HG02763 (cell line): ENCODE data around the gene TRAPPC14.
"Not testable (repeated sequence)": the region's sequence is repeated elsewhere in the genome, so short reads cannot be mapped to it uniquely, and the experiment has no call there.

Experiments
- ATAC-seq: cut with Tn5 transposase; IDR thresholded peaks from one replicate; pipeline ENCODE4 v1.9.1; 2021; ENCODE audit warnings: mild to moderate bottlenecking, moderate library complexity; ENCODE audit not compliant: unreplicated experiment

Gene TRAPPC14, protein sequence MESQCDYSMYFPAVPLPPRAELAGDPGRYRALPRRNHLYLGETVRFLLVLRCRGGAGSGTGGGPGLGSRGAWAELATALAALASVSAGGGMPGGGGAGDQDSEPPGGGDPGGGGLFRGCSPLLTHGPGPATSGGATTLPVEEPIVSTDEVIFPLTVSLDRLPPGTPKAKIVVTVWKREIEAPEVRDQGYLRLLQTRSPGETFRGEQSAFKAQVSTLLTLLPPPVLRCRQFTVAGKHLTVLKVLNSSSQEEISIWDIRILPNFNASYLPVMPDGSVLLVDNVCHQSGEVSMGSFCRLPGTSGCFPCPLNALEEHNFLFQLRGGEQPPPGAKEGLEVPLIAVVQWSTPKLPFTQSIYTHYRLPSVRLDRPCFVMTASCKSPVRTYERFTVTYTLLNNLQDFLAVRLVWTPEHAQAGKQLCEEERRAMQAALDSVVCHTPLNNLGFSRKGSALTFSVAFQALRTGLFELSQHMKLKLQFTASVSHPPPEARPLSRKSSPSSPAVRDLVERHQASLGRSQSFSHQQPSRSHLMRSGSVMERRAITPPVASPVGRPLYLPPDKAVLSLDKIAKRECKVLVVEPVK

DNA sequence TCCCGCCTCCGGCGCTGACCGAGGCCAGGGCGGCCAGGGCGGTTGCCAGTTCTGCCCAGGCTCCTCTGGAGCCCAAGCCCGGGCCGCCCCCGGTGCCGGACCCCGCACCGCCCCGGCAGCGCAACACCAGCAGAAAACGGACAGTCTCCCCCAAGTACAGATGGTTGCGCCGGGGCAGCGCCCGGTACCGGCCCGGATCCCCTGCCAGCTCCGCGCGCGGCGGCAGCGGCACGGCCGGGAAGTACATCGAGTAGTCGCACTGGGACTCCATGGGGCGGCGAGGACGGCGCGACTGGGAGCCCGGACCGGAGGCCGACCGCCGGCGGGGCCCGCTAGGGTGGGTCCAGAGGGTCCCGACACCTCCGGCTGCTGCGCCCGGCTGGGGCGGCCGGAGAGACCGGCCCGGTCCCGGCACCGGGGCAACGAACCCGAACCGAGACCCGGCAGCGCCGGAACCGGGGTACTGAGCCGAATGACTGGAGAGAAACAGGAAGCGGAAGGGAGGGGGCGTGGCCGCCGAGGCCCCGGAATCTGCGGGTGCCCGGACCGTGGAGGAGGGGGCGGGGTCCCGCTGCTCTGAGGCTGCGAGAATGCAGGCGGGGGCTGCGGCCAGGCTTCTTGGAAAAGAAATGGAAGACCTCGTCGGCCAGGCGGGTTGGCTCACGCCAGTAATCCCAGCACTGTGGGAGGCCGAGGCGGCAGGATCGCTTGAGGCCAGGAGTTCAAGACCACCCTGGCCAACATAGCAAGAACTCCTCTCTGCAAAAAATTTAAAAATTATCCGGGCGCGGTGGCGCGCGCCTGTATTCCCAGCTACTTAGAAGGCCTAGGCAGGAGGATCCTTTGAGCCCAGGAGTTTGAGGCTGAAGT is at the start of gene TRAPPC14:
Gene TRAPPC14 (minus strand): TSS at position 495 of the 870 bp plus-strand sequence. CDS start 224 bp downstream, at position 271.
- no peak for ATAC-seq

DNA sequence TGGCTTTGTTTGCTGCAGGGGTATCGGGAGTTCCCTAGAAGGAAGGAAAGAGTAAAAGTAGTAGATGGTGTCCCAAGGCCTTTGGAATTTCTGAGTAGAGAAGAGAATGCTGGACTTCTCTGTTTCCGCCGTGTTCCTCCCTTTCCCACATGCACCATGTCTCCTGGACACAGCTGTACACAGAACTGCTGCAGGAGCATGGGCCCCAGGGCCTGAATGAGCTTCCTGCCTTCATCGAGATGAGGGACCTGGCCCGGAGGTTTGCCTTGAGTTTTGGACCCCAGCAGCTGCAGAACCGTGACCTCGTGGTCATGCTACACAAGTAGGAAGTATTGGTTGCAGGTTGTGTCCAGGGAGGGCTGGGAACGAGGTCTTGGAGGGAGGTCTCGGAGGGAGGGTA is 45.9 kb upstream of the TRAPPC14 start:
- ATAC-seq, result no peak

DNA sequence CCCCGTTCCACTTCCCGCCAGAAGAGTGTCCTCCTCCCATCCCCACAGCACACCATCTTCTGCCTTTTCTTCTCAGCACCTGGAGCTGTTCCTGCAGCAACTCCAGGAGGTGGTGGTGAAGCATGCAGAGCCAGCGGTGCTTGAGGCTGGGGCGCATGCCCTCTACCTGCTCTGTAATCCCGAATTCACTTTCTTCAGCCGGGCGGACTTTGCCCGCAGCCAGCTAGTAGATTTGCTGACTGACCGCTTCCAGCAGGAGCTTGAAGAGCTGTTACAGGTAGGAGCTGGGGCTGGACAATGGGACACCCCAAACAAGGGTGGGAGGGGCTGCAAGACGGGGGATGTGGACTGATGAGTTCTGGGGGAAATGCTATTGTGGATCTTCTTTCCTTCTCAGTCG is 42.2 kb upstream of the TRAPPC14 start:
- ATAC-seq, result no peak

DNA sequence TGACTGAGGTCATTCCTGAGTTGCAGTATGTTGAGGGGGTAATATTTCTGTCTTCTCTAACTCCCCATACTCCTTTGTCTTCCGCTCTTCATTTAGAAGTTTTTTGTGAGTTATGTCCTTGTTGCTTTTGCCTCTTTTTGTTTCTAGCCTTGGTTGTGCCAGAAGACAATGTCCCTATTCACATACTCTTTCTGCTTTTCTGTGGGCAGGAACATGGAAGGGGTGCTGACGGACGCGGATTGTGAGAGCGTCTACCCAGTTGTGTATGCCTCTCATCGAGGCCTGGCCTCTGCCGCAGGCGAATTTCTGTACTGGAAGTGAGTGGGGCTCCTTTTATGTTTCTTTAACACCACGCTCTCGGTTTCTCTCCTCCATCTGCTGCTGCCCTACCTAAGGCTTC is 39.7 kb upstream of the TRAPPC14 start:
- ATAC-seq, result no peak

DNA sequence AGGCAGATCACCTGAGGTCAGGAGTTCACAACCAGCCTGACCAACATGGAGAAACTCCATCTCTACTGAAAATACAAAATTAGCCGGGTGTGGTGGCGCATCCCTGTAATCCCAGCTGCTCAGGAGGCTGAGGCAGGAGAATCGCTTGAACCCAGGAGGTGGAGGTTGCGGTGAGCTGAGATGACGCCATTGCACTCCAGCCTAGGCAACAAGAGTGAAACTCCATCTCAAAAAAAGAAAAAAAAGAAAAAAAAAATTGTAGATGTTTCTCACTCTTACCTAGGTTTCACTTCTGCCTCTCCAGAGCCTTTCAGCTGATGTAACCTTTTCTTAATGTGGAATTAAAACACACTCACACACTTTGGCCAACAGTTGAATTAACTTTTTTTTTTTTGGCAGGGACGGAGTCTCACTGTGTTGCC is 37.4 kb upstream of the TRAPPC14 start:
- ATAC-seq, result not testable (repeated sequence)

DNA sequence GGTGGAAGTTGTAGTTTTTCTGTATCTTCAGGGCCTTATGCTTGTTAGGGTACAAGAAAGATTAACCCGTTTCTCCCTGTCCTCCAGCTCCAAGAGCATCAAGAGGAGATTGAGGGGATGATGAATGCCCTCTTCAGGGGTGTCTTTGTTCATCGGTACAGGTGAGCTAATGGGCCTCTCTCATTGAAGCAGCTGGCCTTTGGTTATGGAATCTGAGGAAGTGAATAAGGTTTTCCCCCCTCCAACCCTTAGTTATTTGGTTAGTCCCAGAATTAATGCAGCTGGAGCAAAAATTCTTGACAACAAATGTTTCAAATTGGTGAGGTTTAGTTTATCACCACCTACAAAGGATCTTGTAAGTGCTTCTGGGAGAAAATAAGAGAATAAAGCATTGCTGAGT is 36.7 kb upstream of the TRAPPC14 start:
- no peak for ATAC-seq

DNA sequence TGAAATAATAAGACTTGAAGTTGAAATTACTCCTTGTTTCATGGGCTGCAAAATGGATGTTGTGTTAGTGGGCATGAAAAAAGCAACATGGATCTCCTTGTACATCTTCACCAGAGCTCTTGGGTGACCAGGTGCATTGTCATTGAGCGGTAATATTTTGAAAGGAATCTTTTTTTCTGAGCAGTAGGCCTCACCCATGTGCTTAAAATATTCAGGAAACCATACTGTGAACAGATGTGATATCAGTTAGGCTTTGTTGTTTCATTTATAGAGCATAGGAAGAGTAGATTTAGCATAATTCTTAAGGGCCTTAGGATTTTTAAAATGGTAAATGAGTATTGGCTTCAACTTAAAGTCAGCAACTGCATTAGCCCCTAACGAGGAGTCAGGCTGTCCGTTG is 34.4 kb upstream of the TRAPPC14 start:
- no peak for ATAC-seq

DNA sequence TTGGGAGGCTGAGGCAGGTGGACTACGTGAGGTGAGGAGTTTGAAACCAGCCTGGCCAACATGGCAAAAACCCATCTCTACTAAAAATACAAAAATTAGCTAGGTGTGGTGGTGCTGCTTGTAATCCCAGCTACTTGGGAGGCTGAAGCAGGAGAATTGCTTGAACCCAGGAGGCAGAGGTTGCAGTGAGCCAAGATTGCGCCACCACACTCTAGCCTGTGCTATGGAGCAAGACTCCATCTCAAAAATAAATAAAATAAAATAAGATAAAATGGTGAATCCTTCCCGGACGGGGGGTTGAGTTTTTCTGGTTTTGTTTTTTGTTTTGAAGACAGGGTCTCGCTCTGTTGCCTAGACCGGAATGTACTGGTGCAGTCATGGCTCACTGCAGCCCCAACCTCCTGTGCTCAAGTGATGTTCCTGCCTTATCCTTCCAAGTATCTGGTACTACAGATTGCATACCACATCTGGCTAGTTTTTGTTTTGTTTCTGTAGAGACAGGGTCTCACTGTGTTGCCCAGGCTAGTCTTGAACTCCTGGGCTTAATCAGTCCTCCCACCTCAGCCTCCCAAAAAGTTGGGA is 33.8 kb upstream of the TRAPPC14 start:
- ATAC-seq, result not testable (repeated sequence)

DNA sequence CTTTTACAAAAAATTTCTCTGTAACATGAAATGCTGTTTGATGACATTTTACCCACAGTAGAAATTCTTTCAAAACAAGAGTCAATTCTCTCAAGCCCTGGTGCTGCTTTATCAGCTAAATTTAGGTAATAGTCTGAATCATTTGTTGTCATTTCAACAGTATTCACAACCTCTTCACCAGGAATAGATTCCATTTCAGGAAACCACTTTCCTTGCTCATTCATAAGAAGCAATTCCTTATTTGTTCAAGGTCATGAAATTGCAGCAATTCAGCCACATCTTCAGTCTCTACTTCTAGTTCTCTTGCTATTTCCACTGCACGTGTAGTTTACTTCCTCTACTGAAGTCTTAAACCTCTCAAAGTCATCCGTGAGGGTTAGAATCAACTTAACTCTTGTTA is 33.3 kb upstream of the TRAPPC14 start:
- no peak for ATAC-seq

DNA sequence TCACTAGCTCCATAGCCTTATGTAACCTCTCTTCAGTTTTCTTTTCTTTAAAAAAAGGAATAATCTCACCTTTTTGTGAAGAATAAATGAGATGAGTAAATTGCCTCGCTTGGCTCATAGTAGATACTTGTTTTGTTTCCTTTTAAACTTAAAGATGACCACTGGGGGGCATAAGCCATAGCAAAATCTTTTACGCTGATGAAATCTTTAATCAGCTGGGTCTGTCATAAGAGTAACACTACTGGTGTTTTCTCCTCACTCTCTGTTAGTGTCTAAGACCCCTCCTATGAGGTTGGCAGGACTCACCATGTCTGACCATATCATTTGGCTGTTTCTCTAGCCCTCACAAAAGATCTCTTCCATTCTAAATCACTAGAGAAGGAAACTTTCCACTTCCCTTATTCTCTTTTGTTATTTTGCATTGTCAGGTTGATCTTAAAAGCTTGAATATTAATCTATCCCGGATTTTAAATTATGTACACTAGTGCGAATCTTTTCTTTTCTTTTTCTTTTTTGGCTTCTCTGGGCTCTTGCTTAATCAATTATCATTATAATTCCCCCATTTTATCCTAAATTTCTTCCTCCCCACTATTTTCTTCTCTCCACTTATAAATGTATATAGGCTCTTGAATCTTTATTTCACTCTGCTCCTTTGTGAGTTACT is 31.7 kb upstream of the TRAPPC14 start:
- no peak for ATAC-seq

DNA sequence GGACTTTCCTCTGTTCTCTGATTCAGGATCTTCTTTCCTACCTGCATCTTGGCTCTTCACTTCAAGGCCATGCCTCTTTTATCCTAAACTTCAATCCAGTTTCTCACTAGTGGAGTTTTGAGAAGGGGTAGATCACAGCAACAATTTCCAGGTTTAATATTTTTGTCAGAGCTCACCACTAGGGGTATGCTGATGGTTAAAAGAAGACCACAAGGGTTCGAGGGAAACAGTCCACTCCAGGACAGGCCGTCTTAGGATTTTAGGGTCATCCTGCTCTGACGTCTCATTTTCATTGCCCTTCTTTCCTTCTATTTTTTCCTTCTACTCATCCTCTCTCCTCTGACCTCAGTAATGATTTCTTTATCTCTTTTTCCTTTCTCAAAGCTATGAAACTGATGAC is 30.5 kb upstream of the TRAPPC14 start:
- ATAC-seq, result no peak

DNA sequence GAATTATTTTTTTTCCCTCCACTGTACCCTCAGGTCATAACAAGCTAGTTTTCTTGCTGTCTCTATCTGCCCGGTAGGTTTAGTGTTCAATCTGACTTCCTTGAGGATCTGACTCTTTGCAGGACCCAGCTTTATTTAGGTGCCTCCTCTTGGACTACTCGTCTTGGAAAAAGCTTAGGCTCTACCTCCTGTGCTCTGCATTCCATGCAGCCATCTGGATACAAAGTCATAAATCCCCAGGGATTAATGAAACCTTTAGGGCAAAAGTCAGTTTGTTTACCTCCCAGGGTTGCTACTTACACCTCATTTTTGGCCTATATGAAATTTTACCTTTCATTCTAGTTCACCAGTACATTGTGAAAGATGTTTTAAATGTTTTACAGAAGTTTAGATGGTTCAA is 27.2 kb upstream of the TRAPPC14 start:
- ATAC-seq, result no peak

DNA sequence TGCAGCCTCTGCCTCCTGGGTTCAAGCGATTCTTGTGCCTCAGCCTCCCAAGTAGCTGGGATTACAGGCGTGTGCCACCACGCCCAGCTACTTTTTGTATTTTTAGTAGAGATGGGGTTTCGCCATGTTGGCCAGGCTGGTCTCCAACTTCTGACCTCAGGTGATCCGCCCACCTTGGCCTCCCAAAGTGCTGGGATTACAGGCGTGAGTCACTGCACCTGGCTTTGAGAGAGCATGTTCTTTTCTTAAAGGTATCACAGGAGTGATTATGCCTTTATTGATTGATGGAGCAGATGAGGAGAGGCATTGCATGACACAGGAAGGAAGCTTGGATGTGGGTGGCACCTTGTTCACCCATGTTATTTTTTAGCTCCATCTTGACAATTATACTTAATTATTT is 24.6 kb upstream of the TRAPPC14 start:
- ATAC-seq, result not testable (repeated sequence)

DNA sequence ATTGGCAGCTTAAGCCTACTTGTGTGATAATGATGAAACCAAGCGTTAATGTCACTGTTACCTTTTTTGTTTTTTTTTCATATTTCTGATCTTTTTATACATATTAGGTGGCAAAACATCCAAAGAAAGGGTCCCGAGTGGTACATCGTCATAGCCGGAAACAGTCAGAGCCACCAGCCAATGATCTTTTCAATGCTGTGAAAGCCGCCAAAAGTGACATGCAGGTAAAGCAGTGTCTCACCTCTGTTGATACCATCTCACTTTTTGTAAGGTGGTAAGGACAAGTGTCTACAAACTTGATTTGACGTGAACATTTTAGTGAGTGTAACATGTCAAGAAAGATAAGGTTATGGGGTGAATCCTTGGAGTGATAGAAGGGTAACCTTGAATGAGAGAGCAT is 24.1 kb upstream of the TRAPPC14 start:
- ATAC-seq, result not testable (repeated sequence)

DNA sequence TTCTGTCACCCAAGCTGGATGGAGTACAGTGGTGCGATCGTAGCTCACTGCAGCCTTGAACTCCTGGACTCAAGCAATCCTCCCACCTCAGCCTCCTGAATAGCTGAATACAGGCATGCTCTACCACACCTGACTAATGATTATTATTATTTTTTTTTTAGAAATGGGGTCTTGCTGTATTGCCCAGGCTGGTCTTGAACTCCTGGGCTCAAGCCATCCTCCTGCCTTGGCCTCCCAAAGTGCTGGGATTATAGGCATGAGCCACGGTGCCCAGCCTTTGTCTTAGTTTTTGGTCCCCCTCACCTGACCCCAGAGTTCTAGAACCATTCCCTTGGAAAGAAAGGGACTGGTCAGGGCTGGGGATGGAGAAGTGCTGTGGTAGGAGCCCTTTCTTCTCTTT is 21.6 kb upstream of the TRAPPC14 start:
- not testable (repeated sequence) for ATAC-seq

DNA sequence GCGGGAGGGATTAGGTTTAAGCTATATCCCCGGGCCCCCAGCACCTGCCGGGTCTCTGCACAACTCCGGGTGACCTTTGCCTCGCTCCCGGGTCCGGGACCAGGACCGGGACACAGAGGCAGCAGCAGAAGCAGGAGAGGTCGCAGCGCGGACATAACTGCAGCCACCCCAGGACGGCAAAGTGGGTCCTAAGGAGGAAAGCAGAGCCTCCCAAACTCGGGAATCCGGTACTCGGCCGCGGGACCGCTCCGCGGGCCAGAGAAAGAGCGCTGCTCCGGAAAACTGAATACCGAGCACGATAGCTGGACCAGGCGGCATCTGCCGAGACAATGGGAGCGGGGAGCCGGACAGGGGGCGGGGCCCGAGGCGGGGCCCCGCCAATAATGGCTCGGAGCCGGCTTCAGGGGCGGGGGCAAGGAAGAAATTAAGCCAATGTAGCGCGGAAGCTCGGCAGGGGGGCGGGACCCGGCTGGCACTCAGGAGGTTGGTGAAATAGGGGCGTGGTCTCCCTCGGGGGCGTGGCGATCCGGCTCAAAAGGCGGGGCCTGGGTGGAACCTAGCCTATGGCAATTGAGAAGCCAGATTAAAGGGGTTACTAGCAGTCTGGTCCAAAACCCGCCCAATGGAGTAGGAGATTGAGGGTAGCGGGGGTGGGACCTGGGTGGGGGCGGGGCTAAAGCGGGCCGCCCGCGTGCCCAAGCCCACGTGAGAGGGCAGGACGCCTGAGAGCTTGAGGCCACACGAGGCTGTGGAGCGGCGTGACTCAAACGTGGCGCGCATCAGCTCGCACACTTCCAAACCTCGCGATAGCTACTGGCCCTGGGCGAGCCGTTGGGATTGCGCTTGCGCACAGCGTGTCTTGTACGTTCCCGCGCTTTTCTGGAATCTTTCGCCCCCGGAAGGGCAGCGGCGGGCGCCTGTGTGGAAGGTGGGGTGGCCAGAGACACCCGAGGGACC is 18.8 kb upstream of the TRAPPC14 start, which contains the start of the genes GPC2 and STAG3:
Gene GPC2 (minus strand): TSS at position 337 of the 957 bp plus-strand sequence. CDS start 182 bp downstream, at position 155.
Gene STAG3 (plus strand): TSS at position 874 of the 957 bp plus-strand sequence. CDS start 2,639 bp downstream, outside the sequence.
- ATAC-seq, result peak; percentile 86

DNA sequence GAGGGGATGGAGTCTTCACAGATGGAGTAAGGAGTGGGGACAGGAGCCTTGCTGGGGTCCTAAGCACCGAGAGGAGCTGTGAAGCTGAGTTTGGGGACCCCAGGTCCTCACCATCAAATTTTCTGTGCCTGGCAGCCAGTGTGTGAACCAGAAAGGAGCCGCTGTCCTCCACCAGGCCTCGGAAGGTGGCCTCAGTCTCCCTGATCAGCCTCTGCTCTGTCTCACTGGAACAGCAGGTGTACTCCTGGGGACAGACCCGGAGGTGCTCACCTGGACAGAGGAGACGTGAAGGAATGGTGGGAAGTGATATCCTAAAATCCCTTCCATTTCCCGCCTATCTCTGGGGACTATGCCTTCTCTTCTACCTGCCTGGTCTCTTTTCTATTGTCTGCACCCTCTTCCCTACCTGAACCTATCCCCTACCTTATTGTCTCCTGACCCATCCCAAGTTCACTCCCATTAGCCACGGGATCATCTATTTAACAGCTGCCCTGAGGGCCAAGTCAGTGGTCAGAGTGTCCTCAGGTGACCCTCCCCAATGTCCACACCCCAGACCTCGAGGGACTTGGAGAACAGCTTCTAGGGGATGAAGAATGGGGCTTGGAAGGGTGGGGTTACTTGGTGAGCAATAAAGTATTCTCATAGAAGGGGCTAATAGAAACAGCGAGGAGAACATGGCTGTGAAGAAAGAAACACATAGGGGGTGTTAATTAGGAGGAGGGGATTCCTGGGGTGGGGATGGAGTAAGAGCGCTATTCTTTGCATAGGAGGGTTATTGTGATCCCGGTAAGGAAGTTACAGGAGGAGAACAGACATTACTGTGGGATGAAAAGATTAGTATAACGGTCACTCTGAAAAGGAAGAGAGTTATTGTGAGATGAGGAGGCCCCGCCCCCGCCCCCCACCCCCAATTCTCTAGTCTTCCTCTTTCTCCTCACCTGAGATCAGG is 17.8 kb upstream of the TRAPPC14 start:
- no peak for ATAC-seq

DNA sequence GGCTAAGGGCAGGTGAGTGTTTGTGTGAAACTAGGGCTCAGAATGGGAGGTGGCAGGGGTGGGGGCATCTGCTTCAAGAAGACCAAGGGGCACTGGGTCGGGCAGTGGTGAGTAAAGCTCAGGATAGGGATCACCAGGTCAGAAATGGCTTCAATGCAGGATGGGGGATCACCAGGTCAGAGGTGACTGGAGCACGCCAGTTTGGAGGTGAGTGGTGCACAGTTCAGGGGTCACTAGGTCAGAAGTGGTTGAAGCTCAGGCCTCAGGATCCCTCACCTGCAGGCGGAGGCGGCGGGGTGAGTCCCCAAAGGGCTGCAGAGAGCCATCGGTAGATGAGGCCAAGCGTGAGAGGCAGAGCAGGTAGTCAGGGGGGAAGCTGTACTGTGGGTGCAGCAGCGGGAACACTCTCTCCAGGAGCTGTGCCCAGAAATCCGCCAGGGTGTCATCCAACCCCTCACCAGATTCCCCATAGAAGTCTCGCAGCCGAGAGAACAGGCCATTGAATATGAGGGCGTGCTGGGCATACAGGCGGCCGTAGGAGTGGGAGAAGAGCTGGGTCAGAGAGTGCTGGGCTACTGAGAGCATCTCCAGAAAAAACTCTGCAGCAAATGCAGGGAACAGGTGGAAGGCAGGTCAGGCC is 16.9 kb upstream of the TRAPPC14 start:
- ATAC-seq, result no peak
